Measurements from ENCODE around the gene PRSS33.

Gene PRSS33

DNA sequence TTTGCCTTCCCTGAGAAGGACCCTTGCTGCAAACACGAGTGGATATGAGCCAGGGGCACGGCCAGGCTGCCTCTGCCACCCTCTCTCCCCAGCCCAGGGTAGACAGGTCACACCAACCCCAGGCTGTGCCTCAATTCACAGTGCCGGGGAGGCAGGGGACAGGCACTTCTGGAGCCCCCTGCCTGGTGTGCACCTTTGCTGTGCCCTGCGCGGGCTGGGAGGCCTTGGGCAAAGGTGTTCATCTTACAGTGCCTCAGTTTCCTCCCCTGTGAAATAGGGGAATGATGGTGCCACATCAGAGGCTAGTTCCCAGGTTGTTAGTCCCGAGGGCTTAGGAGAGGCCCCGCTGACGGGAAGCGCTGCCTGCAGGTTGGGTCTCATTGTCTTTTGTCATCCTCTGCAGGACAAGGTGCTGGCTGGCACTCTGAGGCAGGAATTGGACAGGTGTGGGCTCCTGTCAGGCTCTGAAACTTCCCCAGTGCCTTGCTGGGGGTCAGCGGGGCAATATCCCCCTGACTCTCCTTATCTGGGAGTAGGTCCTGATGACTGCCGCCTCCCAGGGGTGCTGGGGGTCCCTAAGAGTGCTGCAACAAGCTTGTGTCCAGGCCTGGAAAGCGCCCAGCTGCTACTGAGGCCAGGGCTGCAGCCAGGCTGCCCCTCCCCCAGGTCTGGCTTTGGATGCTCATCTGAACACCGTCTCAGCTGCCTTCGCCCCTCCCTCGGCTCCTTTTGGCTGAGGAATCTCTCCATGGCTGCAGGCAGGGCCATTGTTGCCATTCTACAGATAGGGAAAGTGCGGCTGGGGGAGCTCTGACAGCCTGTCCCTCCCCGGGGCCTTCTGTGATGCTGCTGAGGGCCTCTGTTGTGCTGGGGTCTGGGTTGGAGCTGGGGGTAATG, 32.8 kb upstream of the PRSS33 start:
- no peak for TF ChIP-seq CTCF (conservative IDR thresholded peaks at IDR 0.05)
- H3K27ac ChIP-seq: no peak overlapping the region

DNA sequence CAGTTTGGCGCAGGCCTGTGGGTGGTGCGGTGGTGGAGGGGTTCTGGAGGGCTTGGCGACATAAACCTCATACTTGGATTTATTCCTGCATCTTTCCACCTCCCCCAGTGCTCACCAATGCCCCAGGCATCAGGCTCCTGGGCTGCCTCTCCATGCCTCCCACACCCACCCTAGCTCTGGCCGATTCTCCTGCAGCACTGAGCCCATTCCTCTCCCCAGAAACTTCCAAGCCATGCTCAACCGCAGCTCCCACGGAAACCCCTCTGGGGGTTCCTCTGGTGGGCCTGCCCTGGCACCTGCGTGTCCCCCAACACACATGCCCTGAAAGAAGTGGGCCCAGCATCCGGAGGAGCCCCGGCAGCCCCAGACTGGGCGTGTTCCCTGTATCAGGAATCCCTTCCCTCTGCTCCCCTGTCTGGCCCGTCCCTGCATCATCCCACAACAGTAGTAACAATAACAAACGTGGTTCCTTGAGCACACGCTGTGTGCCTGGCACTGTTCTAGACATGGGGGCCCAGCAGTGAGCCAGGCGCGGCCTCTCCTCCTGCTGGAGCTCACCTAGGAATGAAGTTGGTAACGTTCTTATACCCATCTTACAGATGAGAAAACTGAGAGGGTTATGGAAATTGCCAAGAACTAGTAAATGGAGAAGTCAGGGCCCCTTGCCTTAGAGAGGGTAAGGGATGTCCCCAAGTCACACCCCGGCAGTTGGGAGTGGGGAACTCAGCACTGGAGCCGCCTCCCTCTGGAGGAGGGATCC, 32.0 kb upstream of the PRSS33 start:
- TF ChIP-seq CTCF (conservative IDR thresholded peaks at IDR 0.05): no peak
- no peak overlapping the region for H3K27ac ChIP-seq

GRCh38 chr16:2818272-2818876, 31.0 kb upstream of the PRSS33 start:
- no peak overlapping the region for H3K27ac ChIP-seq
- TF ChIP-seq CTCF (conservative IDR thresholded peaks at IDR 0.05): no peak

- no peak overlapping the region for H3K27ac ChIP-seq
Measured at GRCh38 chr16:2817340-2818271, 30.2 kb upstream of the PRSS33 start.

GRCh38 chr16:2816751-2817339, 29.5 kb upstream of the PRSS33 start, which contains the start of gene PRSS21:
PRSS21 (plus strand) TSS chr16:2817237; CDS start chr16:2817269, 32 bp downstream.
- no peak within 1 kb of the TSS for H3K27ac ChIP-seq
- no peak for TF ChIP-seq CTCF (conservative IDR thresholded peaks at IDR 0.05)

More at GRCh38 chr16:2817340-2818271, 30.2 kb upstream of the PRSS33 start:
- TF ChIP-seq CTCF (conservative IDR thresholded peaks at IDR 0.05): no peak

- no peak for TF ChIP-seq CTCF (conservative IDR thresholded peaks at IDR 0.05)
- H3K27ac ChIP-seq: no peak overlapping the region
Measured at GRCh38 chr16:2815299-2815771, 28.0 kb upstream of the PRSS33 start.

Data from VCaP (cell line).